ENCODE results near the gene DDX59. TPM values are rescaled to one million over a fixed set of nuclear protein-coding genes. Genes with fewer than 3 reads are reported as not detected.

Gene DDX59
- polyA plus RNA-seq, 1 of the 3 experiments (the other 2 are of a cell fraction) = 8.9 TPM

DNA sequence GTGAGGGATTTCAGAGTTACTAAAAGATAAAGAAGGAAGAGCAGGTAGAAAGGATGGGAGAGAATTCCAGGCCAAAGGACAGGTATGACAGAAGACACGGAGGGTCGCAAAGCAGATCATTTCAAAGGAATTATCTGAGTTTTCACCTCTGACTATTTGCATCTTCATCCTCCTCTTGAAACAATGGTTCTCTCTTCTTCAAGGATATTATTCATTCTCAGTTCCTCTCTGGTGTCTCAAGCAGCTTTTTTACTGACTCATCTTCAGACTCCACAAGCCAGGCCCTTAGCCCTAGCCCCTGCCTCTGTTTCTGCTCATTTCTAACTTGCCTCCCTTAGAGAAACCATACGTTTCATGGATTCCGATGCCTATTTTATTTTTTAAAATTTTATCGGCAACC lies 15.0 kb downstream of the DDX59 start:
- H3K79me2 ChIP-seq (ENCODE audit: insufficient read depth) = no peaks in the 10 kb centered on the region
- no peaks in the 10 kb centered on the region for H4K20me1 ChIP-seq (ENCODE audit: insufficient read depth)
- H3F3A ChIP-seq (replicated peaks; ENCODE audit: insufficient read depth) = peaks cover 4% of the 10 kb centered on the region
- no peaks in the 10 kb centered on the region for H3K27me3 ChIP-seq (ENCODE audit: insufficient read depth)
- 85% methylated on average over 5 of the region's 5 CpGs for WGBS (ENCODE audit: low lambda C conversion rate)
- ChIA-PET POLR2A (no interaction called here), CTCF (no interaction called here)
- no peak overlapping the region for H3K9ac ChIP-seq
- H3K4me1 ChIP-seq (ENCODE audit: control insufficient read depth in 1 of 2, insufficient read depth in 2 of 2, low read depth in 1 of 2, low read length in 1 of 2) = no peaks in the 10 kb centered on the region
- peaks cover 12 to 30% of the 10 kb centered on the region in 2 experiments for H3K36me3 ChIP-seq (replicated peaks in 1 of 2; ENCODE audit: control insufficient read depth in 1 of 2, insufficient read depth in 2 of 2, low read length in 1 of 2)
- no peaks in the 10 kb centered on the region for H3K9me3 ChIP-seq
- DNase-seq = no peak
- H2AFZ ChIP-seq (ENCODE audit: low read depth) = no peak overlapping the region
- no peak overlapping the region for H3K4me2 ChIP-seq
- no peak overlapping the region for H3K4me3 ChIP-seq (ENCODE audit: low read depth in 2 of 2, low read length in 1 of 2)
- peak overlapping the region in 1 of 2 experiments; percentile 35; a peak in 2 of 4 replicates for H3K27ac ChIP-seq (ENCODE audit: low read depth in 2 of 2, low read length in 1 of 2)
- no peak for TF ChIP-seq FOSL2 (IDR thresholded peaks at IDR 0.05; ENCODE audit: borderline replicate concordance, low read depth)
- TF ChIP-seq EZH2phosphoT487 (IDR thresholded peaks at IDR 0.05; ENCODE audit: borderline replicate concordance, low read depth) = no peak
- TF ChIP-seq, protein P1, sequence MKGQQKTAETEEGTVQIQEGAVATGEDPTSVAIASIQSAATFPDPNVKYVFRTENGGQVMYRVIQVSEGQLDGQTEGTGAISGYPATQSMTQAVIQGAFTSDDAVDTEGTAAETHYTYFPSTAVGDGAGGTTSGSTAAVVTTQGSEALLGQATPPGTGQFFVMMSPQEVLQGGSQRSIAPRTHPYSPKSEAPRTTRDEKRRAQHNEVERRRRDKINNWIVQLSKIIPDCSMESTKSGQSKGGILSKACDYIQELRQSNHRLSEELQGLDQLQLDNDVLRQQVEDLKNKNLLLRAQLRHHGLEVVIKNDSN (IDR thresholded peaks at IDR 0.05; ENCODE audit: borderline replicate concordance, low read depth) = no peak
- TF ChIP-seq, protein P2, sequence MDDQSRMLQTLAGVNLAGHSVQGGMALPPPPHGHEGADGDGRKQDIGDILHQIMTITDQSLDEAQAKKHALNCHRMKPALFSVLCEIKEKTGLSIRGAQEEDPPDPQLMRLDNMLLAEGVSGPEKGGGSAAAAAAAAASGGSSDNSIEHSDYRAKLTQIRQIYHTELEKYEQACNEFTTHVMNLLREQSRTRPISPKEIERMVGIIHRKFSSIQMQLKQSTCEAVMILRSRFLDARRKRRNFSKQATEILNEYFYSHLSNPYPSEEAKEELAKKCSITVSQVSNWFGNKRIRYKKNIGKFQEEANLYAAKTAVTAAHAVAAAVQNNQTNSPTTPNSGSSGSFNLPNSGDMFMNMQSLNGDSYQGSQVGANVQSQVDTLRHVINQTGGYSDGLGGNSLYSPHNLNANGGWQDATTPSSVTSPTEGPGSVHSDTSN (IDR thresholded peaks at IDR 0.05) = no peak
- no peak for TF ChIP-seq CHD2 (IDR thresholded peaks at IDR 0.05; ENCODE audit: low read length, partially characterized antibody)
- TF ChIP-seq ELF1 (IDR thresholded peaks at IDR 0.05) = no peak
- no peak for TF ChIP-seq YY1 (IDR thresholded peaks at IDR 0.05; ENCODE audit: low read depth)
- TF ChIP-seq, protein P3, sequence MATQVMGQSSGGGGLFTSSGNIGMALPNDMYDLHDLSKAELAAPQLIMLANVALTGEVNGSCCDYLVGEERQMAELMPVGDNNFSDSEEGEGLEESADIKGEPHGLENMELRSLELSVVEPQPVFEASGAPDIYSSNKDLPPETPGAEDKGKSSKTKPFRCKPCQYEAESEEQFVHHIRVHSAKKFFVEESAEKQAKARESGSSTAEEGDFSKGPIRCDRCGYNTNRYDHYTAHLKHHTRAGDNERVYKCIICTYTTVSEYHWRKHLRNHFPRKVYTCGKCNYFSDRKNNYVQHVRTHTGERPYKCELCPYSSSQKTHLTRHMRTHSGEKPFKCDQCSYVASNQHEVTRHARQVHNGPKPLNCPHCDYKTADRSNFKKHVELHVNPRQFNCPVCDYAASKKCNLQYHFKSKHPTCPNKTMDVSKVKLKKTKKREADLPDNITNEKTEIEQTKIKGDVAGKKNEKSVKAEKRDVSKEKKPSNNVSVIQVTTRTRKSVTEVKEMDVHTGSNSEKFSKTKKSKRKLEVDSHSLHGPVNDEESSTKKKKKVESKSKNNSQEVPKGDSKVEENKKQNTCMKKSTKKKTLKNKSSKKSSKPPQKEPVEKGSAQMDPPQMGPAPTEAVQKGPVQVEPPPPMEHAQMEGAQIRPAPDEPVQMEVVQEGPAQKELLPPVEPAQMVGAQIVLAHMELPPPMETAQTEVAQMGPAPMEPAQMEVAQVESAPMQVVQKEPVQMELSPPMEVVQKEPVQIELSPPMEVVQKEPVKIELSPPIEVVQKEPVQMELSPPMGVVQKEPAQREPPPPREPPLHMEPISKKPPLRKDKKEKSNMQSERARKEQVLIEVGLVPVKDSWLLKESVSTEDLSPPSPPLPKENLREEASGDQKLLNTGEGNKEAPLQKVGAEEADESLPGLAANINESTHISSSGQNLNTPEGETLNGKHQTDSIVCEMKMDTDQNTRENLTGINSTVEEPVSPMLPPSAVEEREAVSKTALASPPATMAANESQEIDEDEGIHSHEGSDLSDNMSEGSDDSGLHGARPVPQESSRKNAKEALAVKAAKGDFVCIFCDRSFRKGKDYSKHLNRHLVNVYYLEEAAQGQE (IDR thresholded peaks at IDR 0.05; ENCODE audit: low read depth, low read length) = no peak
- no peak for TF ChIP-seq NRF1 (IDR thresholded peaks at IDR 0.05; ENCODE audit: low read depth, low read length)
- TF ChIP-seq TEAD4 (IDR thresholded peaks at IDR 0.05; ENCODE audit: borderline replicate concordance, insufficient read depth) = no peak
- TF ChIP-seq RCOR1 (IDR thresholded peaks at IDR 0.05; ENCODE audit: low read length) = no peak
- no peaks in the 10 kb centered on the region for H3K9me2 ChIP-seq

DNA sequence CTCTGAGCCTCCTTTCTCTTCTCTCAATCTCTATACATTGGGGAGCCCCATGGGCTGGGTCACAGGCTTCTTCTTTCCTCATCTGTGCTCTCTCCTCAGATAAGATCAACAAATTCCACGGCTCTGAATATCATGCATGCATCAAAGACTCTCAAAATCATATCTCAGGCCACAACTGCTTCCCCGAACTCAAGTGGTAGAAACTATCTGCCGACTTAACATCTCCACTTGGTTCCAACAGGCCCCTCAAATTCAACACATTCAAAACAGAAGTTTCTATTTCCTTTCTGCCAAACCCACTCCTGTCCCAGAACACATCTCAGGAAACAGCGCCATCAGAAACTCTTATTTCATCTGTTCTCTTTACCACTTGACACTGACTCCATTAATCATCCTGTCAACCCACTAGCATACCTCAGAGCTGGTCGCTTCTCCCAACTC lies 16.7 kb downstream of the DDX59 start:
- Histone ChIP-seq H3K36me3 (replicated peaks in 1 of 2; ENCODE audit: control insufficient read depth in 1 of 2, insufficient read depth in 2 of 2, low read length in 1 of 2) (peaks cover 20 to 28% of the 10 kb centered on the region in 2 experiments), H4K20me1 (ENCODE audit: insufficient read depth) (no peaks in the 10 kb centered on the region), H3F3A (replicated peaks; ENCODE audit: insufficient read depth) (peaks cover 9% of the 10 kb centered on the region), H3K9me3 (no peaks in the 10 kb centered on the region), H3K9ac (no peak overlapping the region), H3K4me3 (ENCODE audit: low read depth in 2 of 2, low read length in 1 of 2) (no peak overlapping the region), H3K9me2 (no peaks in the 10 kb centered on the region), H3K4me2 (no peak overlapping the region), H3K27me3 (ENCODE audit: insufficient read depth) (no peaks in the 10 kb centered on the region), H3K4me1 (ENCODE audit: control insufficient read depth in 1 of 2, insufficient read depth in 2 of 2, low read depth in 1 of 2, low read length in 1 of 2) (no peaks in the 10 kb centered on the region), H3K79me2 (ENCODE audit: insufficient read depth) (no peaks in the 10 kb centered on the region), H3K27ac (ENCODE audit: low read depth in 2 of 2, low read length in 1 of 2) (no peak overlapping the region), H2AFZ (ENCODE audit: low read depth) (no peak overlapping the region)
- CTCF ChIA-PET = no interaction called here
- DNase-seq = no peak
- TF ChIP-seq, protein P4, sequence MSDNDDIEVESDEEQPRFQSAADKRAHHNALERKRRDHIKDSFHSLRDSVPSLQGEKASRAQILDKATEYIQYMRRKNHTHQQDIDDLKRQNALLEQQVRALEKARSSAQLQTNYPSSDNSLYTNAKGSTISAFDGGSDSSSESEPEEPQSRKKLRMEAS (IDR thresholded peaks at IDR 0.05; ENCODE audit: low read depth) = no peak
- TF ChIP-seq CHD2 (IDR thresholded peaks at IDR 0.05; ENCODE audit: low read length, partially characterized antibody) (no peak), MXI1 (IDR thresholded peaks at IDR 0.05; ENCODE audit: low read depth, low read length) (no peak), GABPA (IDR thresholded peaks at IDR 0.05; ENCODE audit: low read depth) (no peak)
- TF ChIP-seq, protein P5, sequence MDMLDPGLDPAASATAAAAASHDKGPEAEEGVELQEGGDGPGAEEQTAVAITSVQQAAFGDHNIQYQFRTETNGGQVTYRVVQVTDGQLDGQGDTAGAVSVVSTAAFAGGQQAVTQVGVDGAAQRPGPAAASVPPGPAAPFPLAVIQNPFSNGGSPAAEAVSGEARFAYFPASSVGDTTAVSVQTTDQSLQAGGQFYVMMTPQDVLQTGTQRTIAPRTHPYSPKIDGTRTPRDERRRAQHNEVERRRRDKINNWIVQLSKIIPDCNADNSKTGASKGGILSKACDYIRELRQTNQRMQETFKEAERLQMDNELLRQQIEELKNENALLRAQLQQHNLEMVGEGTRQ (IDR thresholded peaks at IDR 0.05; ENCODE audit: borderline replicate concordance, low read depth, low read length) = no peak
- POLR2A ChIA-PET = no interaction called here
- 84% methylated on average over 5 of the region's 5 CpGs for WGBS (ENCODE audit: low lambda C conversion rate)
